ENCODE measurements around the gene EPS8L1. TPM values are rescaled to one million over a fixed set of nuclear protein-coding genes. Genes with fewer than 3 reads are reported as not detected.

Gene EPS8L1
- total and polyA plus RNA-seq, 2 of the 4 experiments (the other 2 are of a cell fraction): 0.90 to 2.9 TPM

DNA sequence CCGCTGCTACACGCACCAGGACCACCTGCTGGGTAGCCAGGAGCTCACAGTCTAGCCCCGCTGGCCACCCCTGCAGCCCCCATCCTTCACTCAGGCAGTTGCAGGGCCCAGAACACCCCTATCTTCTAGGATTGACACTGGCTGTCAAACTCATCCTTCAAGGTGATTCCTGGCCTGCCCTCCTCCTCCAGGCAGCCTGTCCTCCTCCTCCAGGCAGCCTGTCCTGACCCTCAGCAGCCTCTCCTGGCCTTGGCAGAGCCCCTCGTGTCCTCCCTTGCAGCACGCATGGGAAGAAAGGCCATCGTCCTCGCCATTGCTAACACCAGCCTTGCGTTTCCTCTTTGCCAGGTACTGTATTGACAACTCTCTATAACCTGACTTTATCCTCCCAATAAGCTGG lies 3.8 kb upstream of the EPS8L1 start:
- Histone ChIP-seq H4K5ac (ENCODE audit: low read depth, low read length) (no peak overlapping the region), H4K20me1 (ENCODE audit: insufficient read depth, low read length) (no peaks in the 10 kb centered on the region), H3K9me3 (ENCODE audit: control insufficient read depth, insufficient read depth, low read length) (peaks cover 3% of the 10 kb centered on the region), H3K4me3 (ENCODE audit: insufficient read depth, low read depth, low read length) (no peak overlapping the region), H3K9ac (ENCODE audit: low read depth, low read length) (no peak overlapping the region), H2AK9ac (replicated peaks; ENCODE audit: low read depth, low read length, poor library complexity) (no peak overlapping the region), H3K18ac (ENCODE audit: low read depth, low read length) (no peak overlapping the region), H4K91ac (ENCODE audit: insufficient read depth, low read depth, low read length) (no peak overlapping the region), H3K36me3 (ENCODE audit: control insufficient read depth, insufficient read depth, low read length) (no peaks in the 10 kb centered on the region), H3K79me1 (ENCODE audit: low read depth in 1 of 2, low read length in 2 of 2) (no peaks in the 10 kb centered on the region), H2AK5ac (ENCODE audit: low read depth, low read length) (no peak overlapping the region), H2BK5ac (ENCODE audit: low read depth, low read length, poor library complexity, severe bottlenecking) (no peak overlapping the region), H3K56ac (ENCODE audit: extremely low read depth, insufficient read depth, low read length) (no peak overlapping the region), H4K8ac (ENCODE audit: low read depth in 2 of 2, low read length in 2 of 2) (no peak overlapping the region), H2BK15ac (ENCODE audit: low read depth, low read length) (no peak overlapping the region), H3K23ac (ENCODE audit: low read depth, low read length) (no peak overlapping the region), H3K4ac (ENCODE audit: low read depth, low read length) (no peak overlapping the region), H2BK20ac (ENCODE audit: low read depth, low read length) (no peak overlapping the region), H3K27ac (ENCODE audit: insufficient read depth, low read length) (no peak overlapping the region), H3K4me2 (ENCODE audit: low read depth, low read length) (no peak overlapping the region), H2AFZ (replicated peaks; ENCODE audit: low read length, poor library complexity) (peak overlapping the region; percentile 39), H3K14ac (replicated peaks; ENCODE audit: low read depth, low read length) (no peak overlapping the region), H3K27me3 (ENCODE audit: control insufficient read depth, insufficient read depth, low read length) (peaks cover 36% of the 10 kb centered on the region), H3K9me1 (ENCODE audit: insufficient read depth, low read length) (no peaks in the 10 kb centered on the region), H2BK120ac (ENCODE audit: low read depth, low read length) (no peak overlapping the region), H3K4me1 (ENCODE audit: control insufficient read depth, insufficient read depth, low read length) (peaks cover 5% of the 10 kb centered on the region; the same call in 1 of the 2 replicates)
- ATAC-seq (ENCODE audit: low read depth) (no peak), DNase-seq (no peak)
- ChIA-PET CTCF (no interaction called here), POLR2A (ENCODE audit: unreplicated experiment) (no interaction called here)
- BruUV-seq (replicated peaks): no TSS peak
- intact Hi-C loops (cut with micrococcal nuclease) (no loop called here), in situ Hi-C loops (cut with MboI; ENCODE audit: low sequenced_read_pairs) (no loop called here), dilution Hi-C loops (cut with HindIII; ENCODE audit: low sequenced_read_pairs, unreplicated experiment) (no loop called here)
- WGBS, 2 experiments (ENCODE audit: extremely low coverage in 2 of 2, insufficient read length in 1 of 2): no CpG with 5 or more reads among the region's 8 CpGs
- TF ChIP-seq FOS (IDR thresholded peaks at IDR 0.05; ENCODE audit: low read depth, low read length) (no peak), NFE2L2 (IDR thresholded peaks at IDR 0.05; ENCODE audit: low read depth, low read length) (no peak), SMC3 (IDR thresholded peaks at IDR 0.05; ENCODE audit: low read depth, low read length) (no peak), BHLHE40 (IDR thresholded peaks at IDR 0.05; ENCODE audit: low read depth, low read length) (no peak), MAFK (IDR thresholded peaks at IDR 0.05; ENCODE audit: low read depth, low read length) (no peak), POLR2A (IDR thresholded peaks at IDR 0.05; ENCODE audit: low read depth, low read length) (no peak), RFX5 (IDR thresholded peaks at IDR 0.05; ENCODE audit: low read depth, low read length) (no peak), RCOR1 (IDR thresholded peaks at IDR 0.05; ENCODE audit: insufficient replicate concordance, low read length) (no peak), MAZ (IDR thresholded peaks at IDR 0.05; ENCODE audit: borderline replicate concordance, low read depth, low read length) (no peak), MXI1 (IDR thresholded peaks at IDR 0.05; ENCODE audit: borderline replicate concordance, low read depth, low read length) (no peak), CEBPB (IDR thresholded peaks at IDR 0.05; ENCODE audit: low read depth, low read length) (no peak), CHD1 (IDR thresholded peaks at IDR 0.05; ENCODE audit: low read depth, low read length) (no peak), RAD21 (IDR thresholded peaks at IDR 0.05; ENCODE audit: low read length) (no peak)
- TF ChIP-seq, protein P1, sequence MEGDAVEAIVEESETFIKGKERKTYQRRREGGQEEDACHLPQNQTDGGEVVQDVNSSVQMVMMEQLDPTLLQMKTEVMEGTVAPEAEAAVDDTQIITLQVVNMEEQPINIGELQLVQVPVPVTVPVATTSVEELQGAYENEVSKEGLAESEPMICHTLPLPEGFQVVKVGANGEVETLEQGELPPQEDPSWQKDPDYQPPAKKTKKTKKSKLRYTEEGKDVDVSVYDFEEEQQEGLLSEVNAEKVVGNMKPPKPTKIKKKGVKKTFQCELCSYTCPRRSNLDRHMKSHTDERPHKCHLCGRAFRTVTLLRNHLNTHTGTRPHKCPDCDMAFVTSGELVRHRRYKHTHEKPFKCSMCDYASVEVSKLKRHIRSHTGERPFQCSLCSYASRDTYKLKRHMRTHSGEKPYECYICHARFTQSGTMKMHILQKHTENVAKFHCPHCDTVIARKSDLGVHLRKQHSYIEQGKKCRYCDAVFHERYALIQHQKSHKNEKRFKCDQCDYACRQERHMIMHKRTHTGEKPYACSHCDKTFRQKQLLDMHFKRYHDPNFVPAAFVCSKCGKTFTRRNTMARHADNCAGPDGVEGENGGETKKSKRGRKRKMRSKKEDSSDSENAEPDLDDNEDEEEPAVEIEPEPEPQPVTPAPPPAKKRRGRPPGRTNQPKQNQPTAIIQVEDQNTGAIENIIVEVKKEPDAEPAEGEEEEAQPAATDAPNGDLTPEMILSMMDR (conservative IDR thresholded peaks at IDR 0.05; ENCODE audit: low read depth, low read length): no peak
- TF ChIP-seq, protein P2, sequence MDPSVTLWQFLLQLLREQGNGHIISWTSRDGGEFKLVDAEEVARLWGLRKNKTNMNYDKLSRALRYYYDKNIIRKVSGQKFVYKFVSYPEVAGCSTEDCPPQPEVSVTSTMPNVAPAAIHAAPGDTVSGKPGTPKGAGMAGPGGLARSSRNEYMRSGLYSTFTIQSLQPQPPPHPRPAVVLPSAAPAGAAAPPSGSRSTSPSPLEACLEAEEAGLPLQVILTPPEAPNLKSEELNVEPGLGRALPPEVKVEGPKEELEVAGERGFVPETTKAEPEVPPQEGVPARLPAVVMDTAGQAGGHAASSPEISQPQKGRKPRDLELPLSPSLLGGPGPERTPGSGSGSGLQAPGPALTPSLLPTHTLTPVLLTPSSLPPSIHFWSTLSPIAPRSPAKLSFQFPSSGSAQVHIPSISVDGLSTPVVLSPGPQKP (IDR thresholded peaks at IDR 0.05; ENCODE audit: borderline replicate concordance, low read depth, low read length): no peak
- TF ChIP-seq, protein P3, sequence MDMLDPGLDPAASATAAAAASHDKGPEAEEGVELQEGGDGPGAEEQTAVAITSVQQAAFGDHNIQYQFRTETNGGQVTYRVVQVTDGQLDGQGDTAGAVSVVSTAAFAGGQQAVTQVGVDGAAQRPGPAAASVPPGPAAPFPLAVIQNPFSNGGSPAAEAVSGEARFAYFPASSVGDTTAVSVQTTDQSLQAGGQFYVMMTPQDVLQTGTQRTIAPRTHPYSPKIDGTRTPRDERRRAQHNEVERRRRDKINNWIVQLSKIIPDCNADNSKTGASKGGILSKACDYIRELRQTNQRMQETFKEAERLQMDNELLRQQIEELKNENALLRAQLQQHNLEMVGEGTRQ (IDR thresholded peaks at IDR 0.05; ENCODE audit: low read depth, low read length): no peak
